Measurements from ENCODE around the gene PRUNE2.
A peak's percentile ranks its signal among the peaks of the same experiment; 100 is the strongest.

PRUNE2 gene

GRCh38 chr9:76658510-76659231, 247.2 kb downstream of the PRUNE2 start:
- DNase-seq (ENCODE audit: low spot score): peak; percentile 80

DNA sequence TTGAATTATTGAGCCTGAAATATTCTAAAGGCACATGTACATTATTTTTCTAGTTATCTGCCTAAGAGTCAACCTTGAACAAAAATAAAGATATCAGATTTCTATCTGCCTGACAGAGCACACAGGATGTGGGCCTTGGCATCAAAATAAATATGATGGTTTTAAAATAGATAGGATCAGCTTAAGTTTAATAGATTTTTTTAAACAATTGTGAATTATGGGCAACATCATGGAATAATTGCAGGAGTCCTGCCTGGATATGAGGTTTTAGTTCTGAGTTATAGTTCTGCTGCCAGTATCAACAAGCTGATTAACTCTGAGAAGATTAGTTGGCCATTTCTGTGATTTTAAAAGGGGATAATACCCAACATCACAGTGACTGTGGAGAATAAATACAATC, 248.6 kb downstream of the PRUNE2 start:
- DNase-seq (ENCODE audit: low spot score): no peak

GRCh38 chr9:76655971-76656370, 249.9 kb downstream of the PRUNE2 start:
- DNase-seq (ENCODE audit: low spot score): no peak

- DNase-seq (ENCODE audit: low spot score): peak; percentile 23
Observed at GRCh38 chr9:76655121-76655541, 250.8 kb downstream of the PRUNE2 start.

- DNase-seq (ENCODE audit: low spot score): peak; percentile 73
Observed at GRCh38 chr9:76654575-76654974, 251.3 kb downstream of the PRUNE2 start.

DNA sequence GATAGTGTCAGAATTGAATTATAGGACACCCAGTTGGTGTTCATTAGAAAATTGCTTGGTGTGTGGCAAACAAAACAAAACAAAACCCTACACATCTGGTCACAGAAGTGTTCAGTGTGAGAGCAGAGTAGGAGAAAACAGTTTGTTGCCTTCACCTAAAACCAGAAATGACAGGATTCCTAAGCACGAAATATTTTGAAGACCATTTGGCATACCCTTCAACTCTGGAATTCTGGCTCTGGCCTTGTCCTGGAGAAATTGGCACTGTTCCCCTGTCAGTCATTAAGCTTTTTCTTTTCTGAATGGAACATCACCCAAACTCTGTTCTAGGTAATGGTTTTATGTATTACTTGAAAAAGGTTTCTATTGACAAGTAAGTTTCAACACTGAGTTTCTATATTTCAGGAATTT, 251.9 kb downstream of the PRUNE2 start:
- DNase-seq (ENCODE audit: low spot score): no peak

- no peak for DNase-seq (ENCODE audit: low spot score)
Observed at GRCh38 chr9:76652894-76653293, 253.0 kb downstream of the PRUNE2 start.

DNA sequence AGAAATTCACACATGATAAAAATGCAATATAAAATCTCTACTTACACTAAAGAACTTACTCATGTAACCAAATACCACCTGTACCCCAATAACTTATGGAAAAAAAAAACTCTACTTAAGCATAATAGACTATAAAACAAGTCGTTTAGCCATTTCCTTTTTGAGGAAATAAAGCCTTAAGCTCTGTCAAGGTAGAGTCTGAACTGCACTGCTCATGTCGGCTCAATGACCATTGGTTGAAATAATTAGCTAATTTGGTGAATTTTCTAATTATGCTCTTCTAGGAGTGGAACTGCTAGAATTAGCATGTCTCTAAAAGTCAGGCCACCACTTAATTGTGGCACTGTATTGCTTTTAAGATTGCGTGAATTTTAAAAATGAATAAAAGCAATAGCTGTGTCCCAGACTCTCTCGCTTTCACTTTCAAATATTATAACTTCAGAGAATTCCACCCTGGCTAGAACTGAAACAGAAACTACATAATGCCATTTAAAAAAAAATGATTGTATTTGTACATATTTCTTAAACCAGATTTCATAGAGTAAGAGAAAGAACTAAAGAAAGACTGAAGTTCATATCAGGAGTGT, 254.7 kb downstream of the PRUNE2 start:
- no peak for DNase-seq (ENCODE audit: low spot score)

DNA sequence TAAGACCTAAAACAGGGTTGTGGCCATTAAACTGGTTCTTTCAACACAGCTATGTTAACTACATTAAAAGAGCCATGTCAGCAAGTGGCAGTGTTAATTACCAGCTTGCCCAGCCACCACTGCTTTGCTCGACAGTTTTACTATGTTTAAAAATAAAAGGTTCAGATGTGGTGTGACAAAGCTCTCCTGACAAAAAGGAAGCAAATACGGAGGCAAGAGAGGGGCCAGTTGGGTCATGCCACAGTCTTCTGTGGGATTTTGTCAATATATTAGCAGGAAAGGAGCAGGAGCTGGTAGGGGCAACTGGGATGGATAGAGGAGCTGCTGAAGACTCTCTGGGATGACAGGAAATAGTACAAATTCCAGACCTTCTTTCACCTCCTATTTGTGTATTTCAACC, 255.2 kb downstream of the PRUNE2 start:
- DNase-seq (ENCODE audit: low spot score): no peak

DNA sequence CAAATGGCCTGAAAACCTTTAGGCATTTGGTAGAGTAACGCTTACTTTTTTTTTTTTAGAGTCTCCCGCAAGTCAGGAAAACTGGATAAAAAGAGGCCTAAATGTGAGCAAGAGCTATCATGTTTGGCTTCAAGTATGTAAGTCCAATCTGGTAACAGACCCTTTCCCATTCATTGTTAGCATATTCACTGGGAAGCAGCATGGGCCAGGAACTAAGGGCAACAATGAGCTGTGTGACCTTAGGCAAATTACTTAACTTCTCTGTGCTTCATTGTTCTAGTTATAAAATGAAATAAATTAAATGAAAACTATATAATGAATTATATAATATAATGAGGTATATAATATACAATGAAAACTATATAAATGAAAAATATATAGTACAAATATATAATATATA, 256.0 kb downstream of the PRUNE2 start:
- DNase-seq (ENCODE audit: low spot score): no peak

- DNase-seq (ENCODE audit: low spot score): no peak
Observed at GRCh38 chr9:76646249-76646648, 259.7 kb downstream of the PRUNE2 start.

DNA sequence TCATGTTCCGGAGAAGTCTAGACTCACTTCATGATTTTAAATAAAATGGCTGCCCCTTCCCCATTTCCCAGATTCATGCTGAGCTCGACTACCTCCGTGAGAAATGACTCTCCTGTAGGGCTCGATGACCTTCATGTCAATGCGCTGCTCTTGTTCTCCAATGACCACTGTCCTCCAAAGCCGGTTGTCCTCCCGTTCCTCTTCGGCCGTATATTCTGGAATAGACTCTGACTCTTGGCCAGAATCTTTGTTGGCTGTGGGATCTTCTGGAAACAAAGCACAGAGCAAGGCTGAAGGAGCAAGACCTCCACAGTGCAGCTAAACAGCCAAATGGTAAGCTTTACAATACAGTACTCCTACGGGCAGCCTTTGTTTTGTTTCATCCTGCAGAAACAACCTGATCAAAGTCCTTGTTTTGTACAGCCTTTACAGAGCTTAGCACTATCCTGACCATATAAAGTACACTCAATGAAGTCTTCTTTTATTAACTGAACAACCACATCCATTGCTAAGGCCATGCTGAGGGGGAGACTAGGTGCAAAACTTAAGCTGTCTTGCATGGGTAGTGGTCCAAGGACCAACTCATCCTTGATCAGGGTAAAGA, 261.2 kb downstream of the PRUNE2 start:
- DNase-seq (ENCODE audit: low spot score): no peak

DNA sequence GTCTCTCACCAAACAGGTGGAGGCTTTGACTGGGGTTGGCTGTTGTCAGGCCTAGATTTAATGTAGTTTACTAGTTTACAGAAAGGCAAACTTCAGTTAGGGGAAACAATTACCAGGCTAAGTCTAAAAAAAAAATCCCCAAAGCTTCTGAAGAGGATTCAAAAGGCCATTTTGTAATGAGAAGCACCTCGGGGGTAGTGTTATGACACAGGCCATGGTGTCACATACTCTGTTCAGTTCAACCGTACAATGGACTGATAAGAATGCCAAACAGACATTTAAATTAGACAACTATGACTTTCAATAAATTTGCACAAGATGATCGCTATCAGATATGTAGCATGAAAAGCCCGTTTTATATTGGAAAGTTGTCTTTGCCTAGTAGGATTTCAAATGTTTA, 261.7 kb downstream of the PRUNE2 start:
- DNase-seq (ENCODE audit: low spot score): no peak

GRCh38 chr9:76643399-76644117, 262.4 kb downstream of the PRUNE2 start:
- no peak for DNase-seq (ENCODE audit: low spot score)

GRCh38 chr9:76642701-76643209, 263.2 kb downstream of the PRUNE2 start:
- DNase-seq (ENCODE audit: low spot score): no peak

DNA sequence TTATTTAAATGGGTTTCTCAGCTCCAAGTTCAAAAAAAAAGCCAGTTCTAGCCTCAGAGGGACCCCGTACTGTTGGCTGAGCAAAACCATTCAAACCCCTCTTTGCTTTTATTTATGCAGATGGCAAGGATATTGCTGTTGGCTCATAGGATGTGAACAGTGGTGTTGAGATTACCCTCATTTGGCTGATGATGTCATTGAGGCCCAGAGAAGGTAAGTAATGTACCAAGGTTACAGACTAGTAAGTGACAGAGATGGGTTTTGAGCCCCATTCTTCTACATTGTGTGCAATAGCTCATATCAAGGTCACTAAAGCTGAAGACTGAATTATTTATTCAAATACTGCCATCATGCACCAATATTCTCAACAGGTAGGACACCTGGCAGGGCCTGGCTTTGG, 263.8 kb downstream of the PRUNE2 start:
- no peak for DNase-seq (ENCODE audit: low spot score)

DNA sequence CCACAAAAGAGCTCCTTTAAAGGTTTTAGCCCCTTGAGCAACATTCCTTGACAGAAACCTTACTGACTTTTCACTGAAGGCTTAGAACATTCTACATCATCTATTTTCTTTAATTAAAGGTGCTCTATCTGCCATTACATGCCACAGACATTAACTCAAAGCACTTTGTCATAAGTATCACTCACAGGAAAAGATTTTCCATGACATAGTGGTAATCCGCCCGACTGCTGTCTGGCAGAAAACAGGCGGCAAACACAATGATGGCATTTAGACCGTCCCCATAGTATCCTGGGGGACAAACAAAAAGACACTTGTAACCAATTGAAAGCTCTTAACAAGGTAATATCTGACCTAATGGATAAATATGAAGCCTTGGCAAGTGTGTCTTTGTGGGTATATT, 267.9 kb downstream of the PRUNE2 start:
- DNase-seq (ENCODE audit: low spot score): no peak

DNA sequence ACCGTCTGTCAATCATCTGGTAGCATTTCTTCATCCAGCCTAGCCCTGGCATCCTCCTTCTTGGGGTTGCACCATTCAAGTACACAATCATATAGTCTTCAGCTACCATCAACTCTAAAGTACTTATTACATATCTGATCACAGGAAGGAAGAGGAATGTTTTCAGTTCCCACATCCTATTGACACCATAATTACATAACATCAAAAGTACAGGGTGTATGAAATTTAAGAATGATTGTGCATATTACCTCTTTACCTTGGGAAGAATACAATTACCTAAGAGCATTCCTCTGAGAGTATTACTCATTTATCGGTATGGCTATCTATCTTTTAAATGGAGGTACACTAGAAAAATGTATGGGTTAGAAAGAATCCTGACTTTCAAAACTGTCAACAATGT, 268.5 kb downstream of the PRUNE2 start:
- DNase-seq (ENCODE audit: low spot score): no peak

- peak; percentile 38 for DNase-seq (ENCODE audit: low spot score)
Observed at GRCh38 chr9:76634356-76635054, 271.4 kb downstream of the PRUNE2 start.

GRCh38 chr9:76630916-76631315, 275.0 kb downstream of the PRUNE2 start:
- DNase-seq (ENCODE audit: low spot score): no peak

DNA sequence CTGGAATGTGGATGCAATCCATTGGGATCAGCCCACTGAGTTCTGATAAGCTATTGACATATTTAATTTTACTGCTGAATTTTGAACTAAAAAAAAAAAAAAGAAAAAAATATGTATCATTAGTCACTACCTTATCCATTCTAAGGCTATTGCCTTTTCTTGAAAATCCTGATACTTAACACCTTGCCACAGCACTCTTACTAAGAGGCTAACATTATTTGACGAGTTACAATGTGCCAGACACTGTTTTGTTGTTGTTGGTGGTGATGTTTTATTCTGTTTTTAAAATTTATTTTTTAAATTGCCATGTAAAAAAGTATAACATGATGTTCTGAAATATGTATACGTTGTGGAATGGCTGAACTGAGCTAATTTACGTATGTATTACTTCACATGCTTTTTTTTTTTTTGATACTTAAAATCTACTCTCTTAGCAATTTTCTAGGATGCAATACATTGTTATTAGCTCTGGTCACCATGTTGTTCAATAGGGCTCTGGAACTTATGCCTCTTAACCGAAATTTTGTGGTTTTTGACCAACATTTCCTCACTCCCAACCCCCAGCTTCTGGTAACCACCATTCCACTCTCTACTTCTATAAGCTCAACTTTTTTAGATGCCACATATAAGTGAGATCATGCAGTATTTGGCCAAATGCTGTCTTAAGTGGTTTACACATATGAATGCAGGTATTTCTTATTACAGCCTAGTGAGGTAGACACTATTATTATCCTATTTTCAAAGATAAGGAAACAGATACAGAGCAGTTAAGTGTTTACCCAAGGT, 276.5 kb downstream of the PRUNE2 start:
- DNase-seq (ENCODE audit: low spot score): no peak
